ENCODE measurements around the gene CCL5.
A peak's percentile ranks its signal among the peaks of the same experiment; 100 is the strongest.

CCL5 gene

GRCh38 chr17:35915153-35915964 is 35.2 kb upstream of the CCL5 start:
- TF ChIP-seq ZNF571 (tag by site-specific recombination; IDR thresholded peaks at IDR 0.05) (no peak), SCRT2 (tag by site-specific recombination; IDR thresholded peaks at IDR 0.05) (0 out of 2 replicates have a peak, but pooled peaks have one; percentile 39), ZNF366 (tag by site-specific recombination; conservative IDR thresholded peaks at IDR 0.05) (no peak), GFI1B (tag by site-specific recombination; IDR thresholded peaks at IDR 0.05) (no peak)
- Histone ChIP-seq H3K9me3 (ENCODE audit: control insufficient read depth, insufficient read depth, low read depth, low read length) (no peaks in the 10 kb centered on the region), H3K4me3 (ENCODE audit: low read depth, low read length) (no peak overlapping the region), H3K36me3 (ENCODE audit: control insufficient read depth in 2 of 2, insufficient read depth in 1 of 2, low read length in 2 of 2) (peaks cover 0 to 30% of the 10 kb centered on the region in 2 experiments; a peak in 1 of 3 replicates), H3K27ac (ENCODE audit: extremely low read depth, low read depth, low read length) (no peak overlapping the region), H3K4me1 (ENCODE audit: control insufficient read depth, insufficient read depth, low read length) (no peaks in the 10 kb centered on the region)
- ChIA-PET CTCF (interaction anchor here (0.6 to 1.2 kb wide), 5 partner anchors 33 to 1079 kb away, joined by 3 to 4 read pairs (median 3); no protein-coding TSS in a partner anchor), POLR2A (interaction anchor here (1.0 kb wide), 1 partner anchor 16 kb away, joined by 4 read pairs; no protein-coding TSS in a partner anchor)

- CTCF ChIA-PET = interaction anchor here (0.6 to 0.8 kb wide), 3 partner anchors 15 to 1080 kb away, joined by 3 read pairs; no protein-coding TSS in a partner anchor
Measured at GRCh38 chr17:35914354-35914753, 34.2 kb upstream of the CCL5 start.

More at GRCh38 chr17:35914354-35914753, 34.2 kb upstream of the CCL5 start:
- POLR2A ChIA-PET = interaction anchor here (1.5 kb wide), 1 partner anchor 10 kb away, joined by 5 read pairs; no protein-coding TSS in a partner anchor
- no peak for TF ChIP-seq ZBTB20 (tag by site-specific recombination; IDR thresholded peaks at IDR 0.05)
- TF ChIP-seq ZBTB11 (tag by site-specific recombination; conservative IDR thresholded peaks at IDR 0.05; ENCODE audit: low read depth) = no peak
- no peak for TF ChIP-seq GLIS2 (tag by site-specific recombination; IDR thresholded peaks at IDR 0.05)
- no peak for TF ChIP-seq ZNF335 (tag by site-specific recombination; conservative IDR thresholded peaks at IDR 0.05)
- no peak for TF ChIP-seq ZNF2 (tag by site-specific recombination; IDR thresholded peaks at IDR 0.05)
- no peak for TF ChIP-seq PBX3 (CRISPR knock-in tag; IDR thresholded peaks at IDR 0.05)
- TF ChIP-seq ZNF704 (tag by site-specific recombination; IDR thresholded peaks at IDR 0.05) = no peak
- no peak for TF ChIP-seq ZSCAN16 (tag by site-specific recombination; IDR thresholded peaks at IDR 0.05)
- TF ChIP-seq ZIC2 (tag by site-specific recombination; IDR thresholded peaks at IDR 0.05) = 0 out of 2 replicates have a peak, but pooled peaks have one; percentile 5
- TF ChIP-seq ZNF221 (tag by site-specific recombination; IDR thresholded peaks at IDR 0.05; ENCODE audit: borderline replicate concordance) = no peak
- no peak for TF ChIP-seq MYNN (tag by site-specific recombination; IDR thresholded peaks at IDR 0.05; ENCODE audit: borderline replicate concordance)
- TF ChIP-seq ZNF660 (tag by site-specific recombination; IDR thresholded peaks at IDR 0.05) = no peak
- TF ChIP-seq GLIS1 (tag by site-specific recombination; IDR thresholded peaks at IDR 0.05) = peak; percentile 64
- no peak overlapping the region for H3K4me3 ChIP-seq (ENCODE audit: low read depth, low read length)
- peaks cover 0 to 25% of the 10 kb centered on the region in 2 experiments; a peak in 1 of 3 replicates for H3K36me3 ChIP-seq (ENCODE audit: control insufficient read depth in 2 of 2, insufficient read depth in 1 of 2, low read length in 2 of 2)
- no peaks in the 10 kb centered on the region for H3K9me3 ChIP-seq (ENCODE audit: control insufficient read depth, insufficient read depth, low read depth, low read length)
- H3K4me1 ChIP-seq (ENCODE audit: control insufficient read depth, insufficient read depth, low read length) = no peaks in the 10 kb centered on the region
- no peak overlapping the region for H3K27ac ChIP-seq (ENCODE audit: extremely low read depth, low read depth, low read length)
